HTR-8/SVneo (cell line): ENCODE data around the gene COLEC12.

Source experiments
- DNase-seq: peaks from one replicate; pipeline ENCODE4 v3.0.0; 2011; ENCODE audit warnings: low spot score, mixed read lengths; ENCODE audit not compliant: insufficient read length
- FAIRE-seq: peaks from 2 replicates; lab custom pipeline; 2011; peaks lifted over from hg19 to GRCh38; lab: Jason Lieb, UNC

Gene COLEC12

DNA sequence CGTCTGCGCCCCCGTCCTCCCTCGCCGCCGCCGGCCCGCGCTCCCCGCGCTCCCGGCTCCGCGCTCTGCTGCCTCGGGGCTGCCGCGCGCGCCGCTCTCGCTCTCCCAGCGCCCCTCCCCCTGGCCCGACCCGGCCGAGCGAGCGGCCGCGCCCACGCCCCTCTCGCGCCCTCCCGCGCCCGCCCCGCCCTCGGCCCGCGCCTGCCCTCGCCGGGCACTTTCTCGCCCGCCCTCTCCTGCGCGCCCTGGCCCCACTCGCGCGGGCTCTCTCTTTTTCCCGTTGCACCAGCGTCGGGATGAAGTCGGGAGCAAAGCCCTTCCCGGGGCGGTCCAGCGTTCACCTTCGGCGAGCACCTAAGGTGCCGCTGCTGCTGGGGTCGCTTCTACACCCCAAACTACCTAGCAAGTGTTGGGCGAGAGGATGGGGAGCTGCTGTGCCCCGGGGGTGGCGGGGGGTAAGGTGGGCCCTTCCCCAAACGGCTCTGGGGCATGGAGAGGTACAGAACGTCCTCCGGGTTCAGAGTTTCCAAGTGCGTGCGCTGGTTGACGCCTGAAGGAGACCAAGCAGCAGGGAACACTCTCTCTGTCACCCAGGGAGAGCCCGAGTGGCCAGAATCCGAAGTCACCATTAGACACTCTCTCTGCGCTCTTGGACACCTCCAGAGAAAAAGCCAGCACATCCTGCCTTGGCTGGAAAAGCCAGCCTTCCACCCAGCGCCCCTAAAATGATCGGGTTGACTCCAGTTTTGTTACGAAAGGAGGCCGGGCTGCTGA lies at the start of gene COLEC12:
COLEC12 (minus strand) TSS at position 70 of the 774 bp plus-strand sequence. CDS start 187 bp downstream, outside the sequence.
- DNase-seq (no peak), FAIRE-seq (no peak)

- FAIRE-seq (no peak), DNase-seq (no peak)
Observed at GRCh38 chr18:549967-550366, 49.5 kb upstream of the COLEC12 start.

GRCh38 chr18:543447-544078 lies 43.1 kb upstream of the COLEC12 start:
- no peak for DNase-seq

DNA sequence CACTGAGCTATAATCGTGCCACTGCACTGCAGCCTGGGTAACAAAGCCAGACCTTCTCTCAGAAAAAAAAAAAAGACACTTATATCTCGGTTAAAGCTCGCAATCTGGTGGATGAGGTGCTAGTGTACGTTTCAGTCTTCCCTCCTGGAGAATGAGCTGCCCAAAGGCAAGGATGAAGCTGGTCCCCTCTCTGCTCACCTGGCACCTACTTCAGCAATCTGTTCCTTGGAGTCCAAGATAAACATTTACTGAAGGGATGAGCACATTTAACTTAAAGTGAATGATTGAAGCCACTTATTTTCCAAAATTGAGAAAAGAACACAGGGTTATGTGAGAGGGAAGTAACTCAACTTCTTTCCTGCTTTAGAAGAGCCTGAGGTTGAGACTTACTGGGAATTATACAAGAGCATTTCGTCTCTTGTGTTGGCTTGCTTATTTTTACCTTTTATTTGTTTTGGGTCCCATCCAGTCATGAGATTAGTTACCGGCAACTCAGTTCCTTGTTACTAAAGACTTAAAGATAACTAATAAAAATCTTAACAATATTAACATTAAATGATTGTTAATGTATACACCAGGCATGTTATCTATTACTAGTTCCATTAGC lies 33.6 kb upstream of the COLEC12 start:
- DNase-seq (no peak), FAIRE-seq (no peak)

More at GRCh38 chr18:543447-544078, 43.1 kb upstream of the COLEC12 start:
- no peak for FAIRE-seq

DNA sequence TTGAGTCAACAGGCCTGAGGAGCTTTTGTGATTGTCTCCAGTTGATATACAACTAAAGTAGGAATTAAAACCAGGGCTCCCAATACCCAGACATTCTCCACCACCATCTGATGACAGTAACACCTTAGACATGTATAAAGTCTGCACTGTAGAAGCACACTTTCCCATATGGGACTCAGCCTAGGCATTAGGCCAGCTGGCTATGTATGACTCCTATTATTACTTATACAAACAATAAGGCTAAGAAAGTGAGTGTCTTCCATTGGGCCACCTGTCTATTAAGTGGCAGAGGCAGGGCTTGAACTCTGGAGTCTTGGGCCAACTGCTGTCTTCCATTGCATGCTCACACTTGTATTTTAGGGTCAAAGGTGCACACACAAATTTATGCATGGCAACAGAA lies 32.1 kb upstream of the COLEC12 start:
- FAIRE-seq (no peak), DNase-seq (no peak)

DNA sequence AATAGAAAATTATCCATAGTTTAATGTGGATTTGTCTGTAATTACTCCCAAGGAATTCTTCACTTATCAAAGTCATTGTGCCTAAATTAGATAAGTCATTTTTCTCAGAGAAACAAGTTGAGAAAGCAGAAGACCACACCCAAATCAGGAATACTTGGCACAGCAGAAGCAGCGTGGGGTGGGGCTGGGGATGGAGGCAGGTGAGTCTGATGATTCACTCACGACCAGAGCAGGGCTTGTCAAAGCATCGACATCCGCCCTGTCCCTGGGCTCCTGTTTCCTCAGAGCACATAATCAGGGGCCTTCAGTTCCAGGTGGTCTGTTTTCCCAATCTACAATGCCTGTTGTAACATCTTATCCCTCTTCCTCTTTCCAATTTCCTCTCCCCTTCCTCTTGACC lies 31.5 kb upstream of the COLEC12 start:
- no peak for FAIRE-seq
- no peak for DNase-seq

DNA sequence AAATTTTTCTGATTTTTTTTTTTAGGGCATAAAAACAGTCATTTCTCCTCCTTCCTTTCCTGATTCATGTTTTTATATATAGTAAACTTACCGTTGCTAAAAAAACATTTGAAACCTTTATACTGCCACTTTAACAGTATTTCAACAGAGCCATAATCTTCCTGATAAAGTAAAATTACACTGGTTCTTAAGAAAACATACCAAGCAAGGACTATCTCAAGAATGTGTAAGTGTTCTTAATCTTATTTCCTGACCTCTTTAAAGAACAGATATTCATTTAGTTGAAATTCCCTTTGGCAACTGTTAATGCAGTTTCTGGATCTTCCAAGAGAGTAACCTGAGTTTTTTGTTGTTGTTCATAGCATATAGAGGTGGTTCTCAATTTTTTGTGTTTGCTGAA lies 26.6 kb upstream of the COLEC12 start:
- DNase-seq (no peak), FAIRE-seq (no peak)

DNA sequence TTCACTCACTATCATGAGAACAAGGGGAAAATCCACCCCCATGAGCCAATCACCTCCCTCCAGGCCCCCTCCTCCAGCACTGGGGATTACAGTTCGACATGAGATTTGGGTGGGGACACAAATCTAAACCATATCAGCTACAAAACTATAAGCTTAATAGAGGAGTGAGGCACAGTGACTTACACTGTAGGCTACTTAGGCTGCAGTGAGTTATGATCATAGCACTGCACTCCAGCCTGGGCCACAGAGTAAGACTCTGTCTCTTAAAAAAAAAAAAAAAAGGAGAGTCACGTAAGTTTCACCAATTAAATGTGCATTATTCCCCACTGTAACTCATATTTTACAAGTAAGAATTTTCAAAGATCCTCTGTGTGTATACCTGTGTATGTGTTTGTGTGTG lies 26.2 kb upstream of the COLEC12 start:
- DNase-seq, result no peak
- FAIRE-seq, result no peak

DNA sequence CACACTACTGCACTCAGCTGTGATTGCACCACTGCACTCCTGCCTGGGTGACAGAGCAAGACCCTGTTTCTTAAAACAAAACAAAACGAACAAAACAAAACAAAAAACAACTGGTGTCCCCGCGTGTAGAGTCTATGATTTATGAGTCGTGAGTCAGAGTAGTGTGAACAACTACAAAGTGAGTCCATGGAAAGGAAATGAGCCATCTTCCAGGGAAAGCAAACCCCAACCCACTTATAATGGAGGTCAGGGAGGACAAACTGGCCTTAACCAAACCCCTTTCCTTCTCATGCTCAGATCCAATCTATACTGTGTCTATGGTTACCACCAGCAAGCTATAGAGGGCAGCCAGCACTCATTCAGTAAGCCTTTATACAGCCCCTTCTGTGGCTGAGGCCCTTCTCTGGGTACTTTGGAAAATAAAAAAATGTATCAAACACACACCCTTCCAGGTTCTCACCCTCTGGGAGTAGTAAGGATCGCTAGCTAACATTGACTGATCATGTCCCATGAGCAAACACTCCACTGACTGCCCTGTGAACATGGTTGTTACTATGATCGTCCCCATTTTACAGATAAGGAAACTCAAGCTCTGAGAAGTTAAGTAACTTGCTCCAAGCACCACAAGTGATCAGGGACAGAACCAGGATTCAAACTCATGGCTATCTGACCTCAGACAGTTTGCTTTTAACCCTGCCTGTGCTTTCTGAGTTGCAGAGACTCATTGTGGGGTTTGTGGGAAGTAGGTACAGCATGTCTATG lies 24.7 kb upstream of the COLEC12 start:
- DNase-seq (peak; percentile 63), FAIRE-seq (no peak)

DNA sequence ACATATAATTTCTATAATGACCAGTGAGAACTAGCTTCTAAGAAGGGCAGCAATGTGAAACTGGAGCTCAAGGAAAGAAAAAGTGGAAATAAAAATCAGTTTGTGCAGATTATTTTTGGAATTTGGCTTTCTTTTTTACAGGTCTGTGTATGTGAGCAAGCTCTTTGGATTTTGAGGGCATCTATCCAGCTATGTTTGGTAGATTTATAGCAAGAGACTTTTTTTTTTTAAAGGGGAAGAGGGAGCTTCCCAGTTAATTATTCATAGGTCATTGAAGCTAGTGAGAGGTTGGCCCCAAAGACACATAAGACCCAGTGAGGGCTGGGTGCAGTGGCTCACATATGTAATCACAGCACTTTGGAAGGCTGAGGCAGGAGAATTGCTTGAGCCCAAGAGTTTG lies 24.0 kb upstream of the COLEC12 start:
- FAIRE-seq (no peak), DNase-seq (peak; percentile 34)

DNA sequence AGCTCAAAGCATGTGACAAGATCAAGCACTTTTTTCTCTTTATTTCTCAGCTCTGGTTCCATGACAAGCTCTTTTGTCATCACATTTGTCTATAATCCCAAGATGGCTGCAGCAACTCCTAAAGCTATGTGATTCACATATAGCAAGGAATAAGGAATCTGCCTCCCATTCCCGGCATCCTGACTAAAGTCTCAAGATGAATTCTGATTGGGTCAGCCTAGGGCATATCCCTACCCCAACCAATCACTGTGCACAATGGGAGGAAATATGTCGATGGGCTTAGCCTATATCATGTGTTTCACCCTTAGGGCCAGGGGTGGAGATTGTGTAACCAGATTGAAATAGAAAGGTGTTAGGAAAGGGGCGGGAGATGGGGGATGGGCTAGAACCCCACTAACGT lies 23.1 kb upstream of the COLEC12 start:
- FAIRE-seq (no peak), DNase-seq (no peak)

DNA sequence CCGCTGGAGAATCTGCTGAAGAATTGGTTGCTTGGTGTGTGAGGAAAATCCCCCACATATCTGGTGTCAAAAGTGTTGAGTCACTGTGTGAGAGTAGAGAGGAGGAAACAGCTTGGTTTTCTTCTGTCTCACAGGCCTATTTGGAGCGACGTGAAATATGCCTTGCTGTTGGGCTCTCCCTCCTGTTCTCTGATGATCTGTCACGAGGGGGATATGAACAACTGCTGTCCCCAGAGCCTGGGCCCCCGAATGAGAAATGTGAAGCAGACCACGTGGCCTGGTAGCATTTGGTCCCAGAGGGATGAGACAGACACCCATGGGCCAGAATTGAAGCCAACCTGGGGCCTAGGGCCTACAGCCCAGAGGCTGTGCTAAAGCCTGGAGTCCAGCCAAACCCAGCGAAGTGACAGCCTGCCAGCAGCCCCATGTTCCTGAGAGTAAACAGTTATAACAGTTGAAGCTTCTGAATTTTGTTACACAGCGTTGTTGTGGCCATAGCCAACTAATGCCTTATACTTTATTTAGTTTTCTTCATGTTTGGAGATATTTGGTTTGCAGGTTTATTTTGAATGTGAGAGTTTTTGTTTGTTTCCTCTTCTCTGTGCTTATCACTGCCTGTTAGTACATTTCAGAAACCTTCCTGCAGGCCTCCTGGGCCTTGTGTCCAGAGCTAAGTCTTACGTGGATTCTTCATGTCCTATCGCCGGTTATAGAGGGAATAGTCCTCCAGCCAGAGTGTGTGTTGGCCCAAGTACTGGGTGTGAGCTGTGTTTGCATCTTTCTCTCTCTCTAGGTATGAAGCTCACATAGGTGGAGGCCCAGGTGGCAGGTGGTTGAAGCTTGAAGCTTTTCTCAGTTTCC lies 18.7 kb upstream of the COLEC12 start:
- FAIRE-seq, result no peak
- DNase-seq, result no peak

DNA sequence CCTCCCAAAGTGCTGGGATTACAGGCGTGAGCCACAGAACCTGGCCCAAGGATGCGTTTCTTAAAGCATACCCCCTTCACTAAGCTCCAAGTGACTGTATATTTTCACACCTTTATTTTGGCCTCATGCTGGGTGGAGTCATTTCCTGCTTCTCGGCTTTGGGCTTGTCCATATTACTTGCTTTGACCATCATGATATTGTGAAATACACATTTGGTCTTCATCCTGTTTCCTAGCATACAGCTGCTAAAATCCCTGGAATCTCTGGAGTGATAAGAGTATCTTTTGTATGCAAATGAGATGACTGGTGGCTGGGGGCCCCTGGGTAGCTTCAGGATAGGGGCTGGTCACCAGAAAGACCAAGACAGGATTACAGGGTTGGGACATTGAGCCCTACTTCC lies 17.6 kb upstream of the COLEC12 start:
- no peak for DNase-seq
- no peak for FAIRE-seq

- no peak for FAIRE-seq
- no peak for DNase-seq
Observed at GRCh38 chr18:515838-516237, 15.3 kb upstream of the COLEC12 start.

GRCh38 chr18:515156-515815 lies 14.8 kb upstream of the COLEC12 start:
- DNase-seq (no peak), FAIRE-seq (no peak)

DNA sequence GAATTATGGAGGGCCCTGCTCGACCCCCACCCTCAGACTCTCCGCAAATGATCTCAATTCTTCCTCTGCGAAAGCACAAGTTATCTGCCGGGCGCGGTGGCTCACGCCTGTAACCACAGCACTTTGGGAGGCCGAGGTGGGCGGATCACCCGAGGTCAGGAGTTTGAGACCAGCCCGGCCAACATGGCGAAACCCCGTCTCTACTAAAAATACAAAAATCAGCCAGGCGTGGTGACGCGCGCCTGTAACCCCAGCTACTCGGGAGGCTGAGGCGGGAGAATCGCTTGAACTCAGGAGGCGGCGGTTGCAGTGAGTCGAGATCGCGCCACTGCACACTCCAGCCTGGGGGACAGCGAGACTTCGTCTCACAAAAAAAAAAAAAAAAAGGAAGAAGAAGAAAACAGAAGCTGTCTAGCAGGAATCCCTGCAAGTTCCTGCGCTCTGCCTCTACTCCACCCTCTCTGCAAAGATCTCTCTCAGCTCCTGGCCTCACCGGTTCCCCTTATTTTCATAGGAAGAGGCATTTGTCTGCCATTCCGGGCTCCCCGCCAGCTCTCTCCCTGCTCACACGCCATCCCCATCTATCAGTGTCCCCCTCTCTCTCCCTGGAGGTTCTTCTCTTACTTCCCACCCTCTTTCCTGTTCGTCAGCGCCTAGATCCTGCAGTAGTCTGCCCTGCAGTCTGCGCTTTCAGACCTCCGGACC lies 13.5 kb upstream of the COLEC12 start:
- DNase-seq (no peak), FAIRE-seq (no peak)

DNA sequence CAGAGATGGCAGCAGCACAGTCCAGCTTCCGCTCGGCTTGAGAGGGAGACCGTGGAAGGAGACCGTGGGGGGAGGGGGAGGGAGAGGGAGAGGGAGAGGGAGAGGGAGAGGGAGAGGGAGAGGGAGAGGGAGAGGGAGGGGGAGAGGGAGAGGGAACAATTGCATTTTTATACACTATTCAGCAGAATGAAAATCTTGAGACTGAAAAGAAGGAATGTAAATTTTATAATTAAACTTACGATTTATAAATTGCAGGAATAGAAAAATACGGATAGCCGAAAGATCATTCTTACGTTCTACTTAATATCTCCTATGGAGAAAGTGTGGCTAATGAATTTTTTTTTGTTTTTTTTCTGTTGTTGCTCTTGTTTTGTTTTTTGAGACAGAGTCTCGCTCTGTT lies 12.5 kb upstream of the COLEC12 start:
- DNase-seq (no peak), FAIRE-seq (no peak)

DNA sequence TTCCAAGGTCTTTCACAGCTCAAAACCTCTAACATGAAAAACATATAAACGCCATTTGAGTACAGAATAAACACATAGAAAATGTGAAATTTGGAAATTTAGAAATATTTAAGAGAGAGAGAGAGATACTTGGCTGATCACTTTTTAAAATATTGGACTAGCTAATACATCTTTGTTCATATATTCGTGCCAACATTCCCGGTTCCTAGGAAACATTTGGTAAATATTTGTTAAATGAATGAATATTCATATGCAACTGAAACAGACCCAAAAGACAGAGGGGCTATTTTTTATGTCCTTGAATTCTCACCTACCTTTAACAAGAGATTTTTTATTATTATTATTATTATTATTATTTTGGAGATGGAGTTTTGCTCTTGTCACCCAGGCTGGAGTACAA lies 8.3 kb upstream of the COLEC12 start:
- no peak for FAIRE-seq
- DNase-seq, result no peak

GRCh38 chr18:507636-508035 lies 7.1 kb upstream of the COLEC12 start:
- no peak for FAIRE-seq

More at GRCh38 chr18:507636-508035, 7.1 kb upstream of the COLEC12 start:
- DNase-seq, result no peak
